Mesenchymal stem cell (in vitro differentiated cells and primary cell): Measurements from ENCODE around the gene TGM2. TPM values are rescaled to one million over a fixed set of nuclear protein-coding genes. Genes with fewer than 3 reads are reported as not detected.
A peak's percentile ranks its signal among the peaks of the same experiment; 100 is the strongest.

Experiments used
- DNase-seq: peaks from one replicate; pipeline ENCODE4 v3.0.0-alpha.2; 2013
- H2AFZ ChIP-seq: one replicate; pipeline ENCODE4 v1.6.1; 2013; ENCODE audit warnings: low read depth, mild to moderate bottlenecking, control low read depth, inconsistent platforms, low read length, moderate library complexity
- H2AK5ac ChIP-seq: 2 replicates; pipeline ENCODE4 v1.6.1; 2013; ENCODE audit warnings: low read length, moderate library complexity, mild to moderate bottlenecking, inconsistent platforms; ENCODE audit not compliant: severe bottlenecking
- H2BK120ac ChIP-seq: one replicate; pipeline ENCODE4 v1.6.1; 2013; ENCODE audit warnings: low read depth, mild to moderate bottlenecking, inconsistent platforms, low read length, moderate library complexity
- H2BK12ac ChIP-seq, 2 experiments: one replicate each; pipeline ENCODE4 v1.6.1; 2013; ENCODE audit warnings: inconsistent platforms in 2 of 2, low read length in 2 of 2, mild to moderate bottlenecking in 2 of 2, moderate library complexity in 2 of 2, control low read depth in 1 of 2
- H2BK15ac ChIP-seq: one replicate; pipeline ENCODE4 v1.6.1; 2013; ENCODE audit warnings: mild to moderate bottlenecking, low read depth, inconsistent platforms; ENCODE audit not compliant: poor library complexity, severe bottlenecking
- H2BK5ac ChIP-seq: 2 replicates; pipeline ENCODE4 v1.6.1; 2013; ENCODE audit warnings: low read depth, mild to moderate bottlenecking, low read length, control low read depth, inconsistent platforms; ENCODE audit not compliant: poor library complexity, severe bottlenecking
- H3K14ac ChIP-seq, 2 experiments: one replicate each; pipeline ENCODE4 v1.6.1; 2013; ENCODE audit warnings: inconsistent platforms in 2 of 2, low read length in 2 of 2, control low read depth in 1 of 2, mild to moderate bottlenecking in 1 of 2, moderate library complexity in 1 of 2
- H3K18ac ChIP-seq, 2 experiments: one replicate each; pipeline ENCODE4 v1.6.1; 2013; ENCODE audit warnings: inconsistent platforms in 2 of 2, low read length in 2 of 2, control low read depth in 1 of 2, low read depth in 1 of 2, mild to moderate bottlenecking in 1 of 2
- H3K23ac ChIP-seq, 2 experiments: one replicate each; pipeline ENCODE4 v1.6.1; 2013; ENCODE audit warnings: inconsistent platforms in 2 of 2, low read length in 2 of 2, mild to moderate bottlenecking in 2 of 2, moderate library complexity in 2 of 2, control low read depth in 1 of 2
- H3K27ac ChIP-seq: 2 replicates; pipeline ENCODE4 v1.5.1; 2013; ENCODE audit warnings: mild to moderate bottlenecking, moderate library complexity, low read length, control low read depth, inconsistent platforms; ENCODE audit not compliant: poor library complexity, severe bottlenecking
- H3K27me3 ChIP-seq, 2 experiments: 2 replicates each; pipeline versions ENCODE4 v1.6.1 to v1.7.0; 2013; ENCODE audit warnings: low read length in 2 of 2, mild to moderate bottlenecking in 2 of 2, moderate library complexity in 2 of 2, control low read depth in 1 of 2, inconsistent platforms in 1 of 2; ENCODE audit not compliant: control insufficient read depth in 1 of 2, insufficient read depth in 1 of 2
- H3K36me3 ChIP-seq, 2 experiments: 2 replicates each; pipeline versions ENCODE4 v1.6.1 to v1.7.0; 2013; ENCODE audit warnings: low read length in 2 of 2, control low read depth in 1 of 2, inconsistent platforms in 1 of 2, low read depth in 1 of 2, mild to moderate bottlenecking in 1 of 2; ENCODE audit not compliant: insufficient read depth in 2 of 2, control insufficient read depth in 1 of 2
- H3K4ac ChIP-seq, 2 experiments: one replicate each; pipeline ENCODE4 v1.6.1; 2013; ENCODE audit warnings: inconsistent platforms in 2 of 2, low read length in 2 of 2, mild to moderate bottlenecking in 2 of 2, moderate library complexity in 2 of 2, control low read depth in 1 of 2, low read depth in 1 of 2
- H3K4me1 ChIP-seq: 2 replicates; pipeline ENCODE4 v1.6.1; 2013; ENCODE audit warnings: low read depth, low read length, control low read depth; ENCODE audit not compliant: control insufficient read depth, insufficient read depth
- H3K4me2 ChIP-seq: 2 replicates; pipeline ENCODE4 v1.6.1; 2013; ENCODE audit warnings: low read length, mild to moderate bottlenecking, inconsistent platforms; ENCODE audit not compliant: poor library complexity, severe bottlenecking
- H3K4me3 ChIP-seq, 2 experiments: 2 replicates each; pipeline versions ENCODE4 v1.5.1 to v1.7.0; 2013; ENCODE audit warnings: low read length in 2 of 2, mild to moderate bottlenecking in 2 of 2, control low read depth in 1 of 2, low read depth in 1 of 2; ENCODE audit not compliant: insufficient read depth in 1 of 2
- H3K79me1 ChIP-seq: replicated peaks from 2 replicates; pipeline ENCODE4 v1.6.1; 2013; ENCODE audit warnings: mild to moderate bottlenecking, control low read depth, low read length, inconsistent platforms; ENCODE audit not compliant: poor library complexity, severe bottlenecking
- H3K9ac ChIP-seq: 2 replicates; pipeline ENCODE4 v1.7.0; 2013; ENCODE audit warnings: mild to moderate bottlenecking, low read length, moderate library complexity
- H3K9me3 ChIP-seq: 2 replicates; pipeline ENCODE4 v1.7.0; 2013; ENCODE audit warnings: mild to moderate bottlenecking, low read length; ENCODE audit not compliant: control insufficient read depth
- H4K8ac ChIP-seq: one replicate; pipeline ENCODE4 v1.6.1; 2013; ENCODE audit warnings: inconsistent platforms, mild to moderate bottlenecking, low read length, moderate library complexity
- H4K91ac ChIP-seq: one replicate; pipeline ENCODE4 v1.6.1; 2013; ENCODE audit warnings: mild to moderate bottlenecking, low read length, inconsistent platforms
- WGBS: methylation state at CpG from one replicate; pipeline ENCODE4 v1.1.7; 2013; ENCODE audit warnings: mixed read lengths; 5-methylcytosine and 5-hydroxymethylcytosine counted together
- polyA plus RNA-seq, 2 experiments: library from polyadenylated mRNA; stranded (reverse); fragments of 200-250 nt; gene quantifications; one replicate each; pipeline ENCODE4 v1.2.3, GENCODE V29; 2013

Gene TGM2
- polyA plus RNA-seq (2013, experiment 1 of 2) = 537 TPM
- polyA plus RNA-seq (2013, experiment 2 of 2) = 530 TPM

- peak within 1 kb of the TSS; percentile 8 for H2AFZ ChIP-seq
- H2BK5ac ChIP-seq = no peak within 1 kb of the TSS
- peak within 1 kb of the TSS in 1 of 2 experiments; percentile 84 for H3K14ac ChIP-seq
- peak within 1 kb of the TSS; percentile 91 to 97 for H2BK12ac ChIP-seq
- no peak within 1 kb of the TSS for H3K23ac ChIP-seq
- peak within 1 kb of the TSS; percentile 54 for H4K8ac ChIP-seq
- peak within 1 kb of the TSS; percentile 54 for H3K4me2 ChIP-seq
- peak within 1 kb of the TSS; percentile 55 for H4K91ac ChIP-seq
- H2BK15ac ChIP-seq = no peak within 1 kb of the TSS
- H3K36me3 ChIP-seq = no peaks in the 10 kb centered on the region
- H3K4me1 ChIP-seq = peaks cover 27% of the 10 kb centered on the region
- DNase-seq = peak; percentile 82
- H3K9me3 ChIP-seq = no peaks in the 10 kb centered on the region
- H3K9ac ChIP-seq = peak within 1 kb of the TSS; percentile 32
- H2BK120ac ChIP-seq = peak within 1 kb of the TSS; percentile 80
- 16% methylated on average over 45 of the region's 46 CpGs for WGBS
- peaks cover 0 to 5% of the 10 kb centered on the region in 2 experiments for H3K27me3 ChIP-seq
- peak within 1 kb of the TSS; percentile 79 to 97 for H3K18ac ChIP-seq
- peak within 1 kb of the TSS; percentile 47 to 55 for H3K4me3 ChIP-seq
- no peaks in the 10 kb centered on the region for H3K79me1 ChIP-seq
- no peak within 1 kb of the TSS for H3K27ac ChIP-seq
- no peak within 1 kb of the TSS for H2AK5ac ChIP-seq
- H3K4ac ChIP-seq = peak within 1 kb of the TSS; percentile 52 to 77
Measured at GRCh38 chr20:38165089-38165965, at the start of gene TGM2. TSS of gene TGM2 (minus strand) at chr20:38165270. CDS start at chr20:38165198, 72 bp downstream.

GRCh38 chr20:38214256-38215193 lies 49.5 kb upstream of the TGM2 start:
- Histone ChIP-seq H3K4me1 (peaks cover 20% of the 10 kb centered on the region), H3K9ac (no peak overlapping the region), H3K79me1 (no peaks in the 10 kb centered on the region), H3K4me3 (no peak overlapping the region), H2BK120ac (no peak overlapping the region), H3K14ac (no peak overlapping the region), H2BK15ac (no peak overlapping the region), H3K27ac (no peak overlapping the region), H2AK5ac (no peak overlapping the region), H3K27me3 (peaks cover 0 to 2% of the 10 kb centered on the region in 2 experiments), H3K4me2 (no peak overlapping the region), H3K18ac (no peak overlapping the region), H3K36me3 (no peaks in the 10 kb centered on the region), H3K4ac (peak overlapping the region in 1 of 2 experiments; percentile 10), H3K9me3 (no peaks in the 10 kb centered on the region), H4K91ac (no peak overlapping the region), H3K23ac (no peak overlapping the region), H2BK12ac (peak overlapping the region in 1 of 2 experiments; percentile 52), H4K8ac (no peak overlapping the region), H2BK5ac (no peak overlapping the region), H2AFZ (no peak overlapping the region)
- DNase-seq = no peak
- WGBS = 76% methylated on average over 19 of the region's 19 CpGs

GRCh38 chr20:38213607-38213940 lies 48.5 kb upstream of the TGM2 start:
- Histone ChIP-seq H4K91ac (peak overlapping the region; percentile 35), H3K4me1 (peaks cover 18% of the 10 kb centered on the region), H2BK12ac (no peak overlapping the region), H4K8ac (no peak overlapping the region), H3K18ac (no peak overlapping the region), H3K14ac (no peak overlapping the region), H3K4me2 (no peak overlapping the region), H2BK120ac (no peak overlapping the region), H3K23ac (no peak overlapping the region), H3K27me3 (peaks cover 0 to 2% of the 10 kb centered on the region in 2 experiments), H2AK5ac (no peak overlapping the region), H3K27ac (no peak overlapping the region), H2BK5ac (no peak overlapping the region), H3K9me3 (no peaks in the 10 kb centered on the region), H2AFZ (no peak overlapping the region), H3K4me3 (no peak overlapping the region), H3K9ac (no peak overlapping the region), H3K36me3 (no peaks in the 10 kb centered on the region), H3K79me1 (no peaks in the 10 kb centered on the region), H2BK15ac (no peak overlapping the region), H3K4ac (no peak overlapping the region)
- no peak for DNase-seq
- WGBS = 100% methylated on average over 5 of the region's 5 CpGs
